Ovary (tissue), 3 donors: ENCODE data around the gene TBC1D5.

ENCODE experiments used
- CTCF ChIP-seq, 3 donors: fragments of 450-650 bp in 2 of 3; fragments of 200-600 bp in 1 of 3; IDR thresholded peaks; one replicate each; pipeline versions ENCODE4 v1.5.1 to v1.8.0; 2016 to 2022; ENCODE audit warnings: antibody characterized with exemption in 3 of 3, mild to moderate bottlenecking in 1 of 3
- EP300 ChIP-seq: sonication (generic); formaldehyde crosslinking; IDR thresholded peaks from one replicate; pipeline ENCODE4 v1.6.1; 2017; ENCODE audit warnings: antibody characterized with exemption
- donor health status: DM: no; HTN: no; CAD: no.

GRCh38 chr3:17747890-17748247 lies 5.4 kb upstream of the TBC1D5 start:
- TF ChIP-seq CTCF (IDR thresholded peaks at IDR 0.05) (no peak), EP300 (no peak)
